ENCODE results near the gene FIG4. TPM values are rescaled to one million over a fixed set of nuclear protein-coding genes. Genes with fewer than 3 reads are reported as not detected.
"Not testable (repeated sequence)": the region's sequence is repeated elsewhere in the genome, so short reads cannot be mapped to it uniquely, and the experiment has no call there.

FIG4 gene
- total RNA-seq, 1 donor from 2014 or later, result 21.8 TPM

GRCh38 chr6:109864050-109864449 is 173.0 kb downstream of the FIG4 start:
- no peak overlapping the region for H3K27ac Mint-ChIP-seq
- ATAC-seq (ENCODE audit: low read depth) (no peak), DNase-seq (no peak)
- peaks cover 11% of the 10 kb centered on the region for H3K27me3 Mint-ChIP-seq
- intact Hi-C loops (cut with micrococcal nuclease), result no loop called here
- no peaks in the 10 kb centered on the region for H3K4me1 Mint-ChIP-seq
- ChIA-PET POLR2A (no interaction called here), CTCF (no interaction called here)
- H3K4me3 Mint-ChIP-seq, result no peak overlapping the region
- no peak for TF ChIP-seq CTCF (IDR thresholded peaks at IDR 0.05)
- no peaks in the 10 kb centered on the region for H3K36me3 Mint-ChIP-seq (ENCODE audit: low read depth)
- peaks cover 5% of the 10 kb centered on the region for H3K9me3 Mint-ChIP-seq

GRCh38 chr6:109865968-109866367 is 174.9 kb downstream of the FIG4 start:
- Mint-ChIP-seq H3K27ac (no peak overlapping the region), H3K36me3 (ENCODE audit: low read depth) (no peaks in the 10 kb centered on the region), H3K27me3 (peaks cover 15% of the 10 kb centered on the region), H3K4me1 (no peaks in the 10 kb centered on the region), H3K4me3 (no peak overlapping the region), H3K9me3 (peaks cover 5% of the 10 kb centered on the region)
- TF ChIP-seq CTCF (IDR thresholded peaks at IDR 0.05), result no peak
- ATAC-seq (ENCODE audit: low read depth), result no peak
- POLR2A ChIA-PET, result no interaction called here
- CTCF ChIA-PET, result no interaction called here
- no peak for DNase-seq
- intact Hi-C loops (cut with micrococcal nuclease), result no loop called here

DNA sequence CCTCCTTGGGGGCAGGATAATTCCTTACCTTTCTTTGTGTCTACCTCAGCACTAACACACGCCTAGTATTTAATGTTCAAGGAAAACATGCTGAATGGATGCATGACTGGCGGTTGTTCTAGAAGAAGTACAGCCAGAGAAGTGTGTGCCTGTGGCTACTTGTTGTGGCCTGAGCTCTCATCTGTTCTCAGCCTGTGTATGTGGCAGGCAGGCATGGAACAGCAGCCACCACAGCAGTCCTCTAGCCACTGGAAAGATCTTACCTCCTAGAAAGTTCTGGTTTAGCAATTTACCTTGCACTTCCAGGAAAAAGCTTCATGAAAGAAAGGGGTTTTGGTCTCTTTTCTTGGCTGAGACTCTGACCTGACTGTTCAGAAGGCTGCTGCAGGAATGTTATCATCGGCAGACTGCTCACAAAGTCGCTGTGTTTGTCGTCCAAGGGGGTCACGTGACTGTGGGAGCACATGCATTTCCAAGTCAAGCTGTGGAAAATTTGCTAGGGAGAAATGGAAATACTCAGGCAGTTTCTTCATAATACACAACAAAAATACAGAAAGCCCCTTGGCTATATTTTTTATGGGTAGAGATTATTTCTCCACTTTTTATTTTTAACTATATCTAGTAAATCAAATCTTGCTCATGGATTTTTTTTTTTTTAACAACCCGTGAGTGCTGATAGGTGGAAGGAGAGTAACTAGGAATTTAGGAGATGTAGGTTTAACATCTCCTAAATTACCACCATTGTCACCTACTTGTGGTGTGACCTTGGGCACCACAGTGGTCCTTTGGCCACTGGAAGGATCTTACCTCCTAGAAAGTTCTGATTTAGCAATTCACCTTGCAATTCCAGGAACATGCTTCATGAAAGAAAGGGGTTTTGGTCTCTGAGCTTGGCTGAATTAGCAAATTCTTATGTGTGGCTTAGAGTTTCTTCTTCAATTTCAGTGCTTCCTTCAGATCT is 176.2 kb downstream of the FIG4 start:
- no peak overlapping the region for H3K4me3 Mint-ChIP-seq
- ChIA-PET CTCF (no interaction called here), POLR2A (no interaction called here)
- TF ChIP-seq CTCF (IDR thresholded peaks at IDR 0.05), result no peak
- DNase-seq, result no peak
- no peaks in the 10 kb centered on the region for H3K36me3 Mint-ChIP-seq (ENCODE audit: low read depth)
- peaks cover 15% of the 10 kb centered on the region for H3K27me3 Mint-ChIP-seq
- intact Hi-C loops (cut with micrococcal nuclease), result no loop called here
- no peak for ATAC-seq (ENCODE audit: low read depth)
- H3K9me3 Mint-ChIP-seq, result no peaks in the 10 kb centered on the region
- no peaks in the 10 kb centered on the region for H3K4me1 Mint-ChIP-seq
- no peak overlapping the region for H3K27ac Mint-ChIP-seq

- peaks cover 2% of the 10 kb centered on the region for H3K4me1 Mint-ChIP-seq
- no peak overlapping the region for H3K4me3 Mint-ChIP-seq
- intact Hi-C loops (cut with micrococcal nuclease), result no loop called here
- no peak overlapping the region for H3K27ac Mint-ChIP-seq
- no peaks in the 10 kb centered on the region for H3K36me3 Mint-ChIP-seq (ENCODE audit: low read depth)
- no peak for ATAC-seq (ENCODE audit: low read depth)
- TF ChIP-seq CTCF (IDR thresholded peaks at IDR 0.05), result no peak
- no peaks in the 10 kb centered on the region for H3K9me3 Mint-ChIP-seq
- H3K27me3 Mint-ChIP-seq, result peaks cover 15% of the 10 kb centered on the region
- ChIA-PET POLR2A (no interaction called here), CTCF (no interaction called here)
- DNase-seq, result no peak
Measured at GRCh38 chr6:109867970-109868358, 176.9 kb downstream of the FIG4 start.

DNA sequence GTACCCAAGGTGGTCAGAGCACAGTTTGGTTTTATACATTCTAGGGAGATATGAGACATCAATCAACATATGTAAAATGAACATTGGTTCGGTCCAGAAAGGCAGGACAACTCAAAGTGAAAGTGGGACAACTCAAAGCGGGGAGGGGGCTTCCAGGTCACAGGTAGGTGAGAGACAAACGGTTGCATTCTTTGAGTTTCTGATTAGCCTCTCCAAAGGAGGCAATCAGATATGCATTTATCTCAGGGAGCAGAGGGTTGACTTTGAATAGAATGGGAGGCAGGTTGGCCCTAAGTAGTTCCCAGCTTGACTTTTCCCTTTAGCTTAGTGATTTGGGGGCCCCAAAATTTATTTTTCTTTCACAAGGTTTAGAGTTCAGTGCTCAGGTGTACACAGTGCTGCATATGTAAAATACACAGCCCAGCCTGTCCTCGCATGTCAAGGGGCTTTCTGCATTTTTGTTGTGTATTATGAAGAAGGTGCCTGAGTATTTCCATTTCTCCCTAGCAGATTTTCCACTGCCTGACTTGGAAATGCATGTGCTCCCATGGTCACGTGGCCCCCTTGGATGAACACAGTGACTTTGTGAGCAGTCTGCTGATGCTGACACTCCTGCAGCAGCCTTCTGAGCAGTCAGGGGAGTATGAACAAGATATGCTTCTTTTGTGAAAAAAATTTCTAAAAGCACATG is 178.4 kb downstream of the FIG4 start:
- POLR2A ChIA-PET; H3K36me3 Mint-ChIP-seq (ENCODE audit: low read depth); H3K9me3 Mint-ChIP-seq; H3K27ac Mint-ChIP-seq; intact Hi-C loops (cut with micrococcal nuclease); CTCF ChIA-PET; ATAC-seq (ENCODE audit: low read depth); H3K4me3 Mint-ChIP-seq; H3K4me1 Mint-ChIP-seq; DNase-seq: not testable (repeated sequence)
- H3K27me3 Mint-ChIP-seq, result peaks cover 14% of the 10 kb centered on the region
